HT-29 (cell line): Measurements from ENCODE around the gene SRGAP2C. TPM values are rescaled to one million over a fixed set of nuclear protein-coding genes. Genes with fewer than 3 reads are reported as not detected.
"Not testable (repeated sequence)": the region's sequence is repeated elsewhere in the genome, so short reads cannot be mapped to it uniquely, and the experiment has no call there.

ENCODE experiments used
- DNase-seq: peaks from one replicate; pipeline ENCODE4 v3.0.0-alpha.2; 2015; ENCODE audit warnings: low spot score
- total RNA-seq: library from RNA; depleted of rRNA; stranded (reverse); fragments of >200 nt; shearing (Covaris generic); gene quantifications from 2 replicates; pipeline ENCODE4 v1.2.3, GENCODE V29; 2014; rRNA removed

The SRGAP2C gene
- 2.3 and 4.7 TPM in 2 replicates for total RNA-seq

GRCh38 chr1:121184290-121185127 is at the start of gene SRGAP2C, which contains the start of gene FAM72B:
TSS of gene SRGAP2C (plus strand) at chr1:121184975. CDS start at chr1:121187447, 2,472 bp downstream.
TSS of gene FAM72B (minus strand) at chr1:121184340. CDS start at chr1:121183489, 851 bp downstream.
- peak; percentile 72 for DNase-seq

DNA sequence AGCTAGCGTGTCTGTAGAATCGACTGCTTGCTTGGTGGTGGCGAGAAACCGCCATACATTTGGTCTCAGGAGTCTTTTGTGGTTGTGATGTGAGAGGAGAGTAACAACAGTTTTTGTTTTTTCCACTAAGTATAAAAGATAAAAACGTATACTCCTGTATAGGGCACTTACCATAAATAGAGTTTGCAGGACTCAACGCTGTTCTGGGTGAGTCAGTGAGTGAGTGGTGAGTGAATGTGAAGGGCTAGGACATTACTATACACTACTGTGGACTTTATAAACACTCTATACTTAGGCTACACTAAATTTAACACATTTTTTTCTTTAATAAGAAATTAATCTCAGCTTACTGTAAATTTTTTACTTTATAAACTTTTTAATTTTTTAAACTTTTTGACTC is 44.4 kb upstream of the SRGAP2C start:
- not testable (repeated sequence) for DNase-seq

DNA sequence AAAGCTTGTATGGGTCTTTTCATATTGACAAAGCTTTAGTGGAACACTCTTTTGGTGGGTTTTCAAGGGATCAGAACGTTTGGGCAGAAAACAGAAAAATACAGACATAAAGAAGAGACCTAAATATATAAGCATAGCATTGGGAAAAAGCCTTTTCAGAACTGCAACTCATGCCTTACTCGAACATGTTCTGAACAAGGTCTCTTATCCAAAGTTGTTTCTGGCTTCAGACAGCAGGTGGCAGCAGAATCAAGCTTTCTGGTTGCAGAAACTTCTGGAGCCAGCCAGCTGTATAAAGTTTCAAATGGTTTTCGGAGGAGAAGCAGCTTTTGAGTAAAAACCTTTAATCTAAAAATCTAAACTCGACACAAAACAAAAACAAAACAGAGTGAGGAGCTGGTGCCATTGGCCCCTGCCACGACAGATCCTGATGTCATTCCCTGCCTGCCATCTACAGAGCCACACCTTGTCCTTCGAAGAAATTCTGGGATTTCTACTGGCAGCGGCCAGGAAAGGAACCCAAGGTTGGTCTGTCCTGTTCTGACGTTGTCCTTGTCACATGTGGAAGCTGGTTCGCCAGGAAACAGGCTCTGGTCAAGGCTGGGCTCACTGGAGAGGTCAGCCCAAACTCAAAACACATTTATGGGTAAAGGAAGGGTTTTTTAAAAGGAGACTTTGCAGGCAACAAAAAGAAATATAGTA is 36.1 kb upstream of the SRGAP2C start:
- not testable (repeated sequence) for DNase-seq

GRCh38 chr1:121151294-121151693 is 33.5 kb upstream of the SRGAP2C start:
- not testable (repeated sequence) for DNase-seq

- DNase-seq, result not testable (repeated sequence)
Observed at GRCh38 chr1:121152788-121153187, 32.0 kb upstream of the SRGAP2C start.

DNA sequence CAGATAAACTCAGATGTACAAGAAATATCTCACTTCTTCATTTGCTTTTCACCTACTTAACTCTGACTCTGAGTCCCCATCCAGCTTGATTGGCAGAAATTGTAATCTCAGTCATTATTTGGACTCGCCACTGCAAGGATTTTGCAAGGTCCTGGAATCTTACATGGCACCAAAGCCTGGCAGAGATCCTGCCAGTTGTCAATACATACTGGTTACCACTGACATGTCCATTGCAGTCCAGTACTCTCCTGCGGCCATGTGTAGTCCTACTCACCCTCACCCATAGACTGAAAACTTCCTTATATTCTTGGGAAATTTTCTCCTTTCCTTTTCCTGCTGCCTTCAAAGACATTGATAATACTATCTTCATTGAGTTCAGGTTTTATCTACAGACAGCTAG is 30.0 kb upstream of the SRGAP2C start:
- DNase-seq, result not testable (repeated sequence)

DNA sequence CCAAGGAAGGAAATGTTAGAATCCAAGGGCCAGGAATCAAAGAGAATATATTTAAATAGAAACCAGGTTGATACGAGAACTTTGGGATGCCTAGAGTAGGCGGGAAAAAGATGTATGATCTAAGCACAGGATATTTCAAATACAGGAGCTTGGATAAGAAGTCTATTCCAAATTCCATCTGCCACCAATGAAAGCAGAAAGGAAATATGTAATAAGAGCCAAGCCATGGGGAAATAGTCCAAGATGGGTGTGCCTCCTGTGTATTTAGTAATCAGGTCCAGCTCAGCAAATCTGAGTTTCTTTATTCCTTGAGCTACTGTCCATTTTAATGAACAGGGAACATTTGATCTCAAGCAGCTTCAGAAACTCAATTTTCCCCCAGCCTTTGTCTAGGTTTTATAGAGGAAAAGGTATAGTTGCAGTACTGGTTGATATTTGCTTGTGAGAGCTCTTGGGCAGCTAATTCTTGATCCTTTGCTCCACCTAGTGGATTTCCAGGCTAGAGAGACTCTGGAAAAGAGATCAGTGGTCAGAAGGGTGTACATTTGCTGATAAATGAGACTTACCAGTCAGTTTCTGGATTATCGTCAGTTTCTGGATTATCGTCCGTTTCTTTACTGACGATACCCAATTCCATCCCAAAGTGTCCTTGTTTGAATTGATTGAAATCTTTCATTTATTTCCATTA is 29.0 kb upstream of the SRGAP2C start:
- DNase-seq, result not testable (repeated sequence)

DNA sequence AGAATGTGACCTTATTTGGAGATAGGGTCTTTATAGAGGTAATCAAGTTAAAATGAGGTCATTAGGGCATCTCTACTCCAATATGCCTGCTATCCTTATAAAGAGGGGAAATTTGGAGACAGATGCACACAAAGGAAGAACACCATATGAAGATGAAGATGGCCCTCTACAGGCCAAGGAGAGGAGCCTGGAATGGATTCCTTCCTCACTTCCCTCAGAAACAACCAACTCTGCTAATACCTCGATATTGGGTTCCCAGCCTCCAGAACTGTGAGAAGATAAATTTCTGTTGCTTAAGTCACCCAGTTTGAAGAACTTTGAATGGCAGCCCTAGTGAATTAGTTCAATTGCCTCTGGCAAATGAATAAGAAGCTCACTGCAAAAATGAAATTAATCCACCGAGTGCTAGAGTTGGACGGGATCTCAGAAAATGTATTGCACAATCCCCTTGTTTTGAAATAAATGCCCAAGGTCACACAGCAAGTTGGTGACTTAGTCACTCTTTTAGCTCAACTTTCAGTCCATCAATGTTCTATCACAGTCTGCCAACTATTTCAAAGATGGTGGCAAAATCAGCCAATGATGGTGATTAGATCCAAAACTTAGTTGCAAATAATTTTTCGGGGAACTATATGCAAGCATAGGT is 27.7 kb upstream of the SRGAP2C start:
- DNase-seq, result not testable (repeated sequence)

DNA sequence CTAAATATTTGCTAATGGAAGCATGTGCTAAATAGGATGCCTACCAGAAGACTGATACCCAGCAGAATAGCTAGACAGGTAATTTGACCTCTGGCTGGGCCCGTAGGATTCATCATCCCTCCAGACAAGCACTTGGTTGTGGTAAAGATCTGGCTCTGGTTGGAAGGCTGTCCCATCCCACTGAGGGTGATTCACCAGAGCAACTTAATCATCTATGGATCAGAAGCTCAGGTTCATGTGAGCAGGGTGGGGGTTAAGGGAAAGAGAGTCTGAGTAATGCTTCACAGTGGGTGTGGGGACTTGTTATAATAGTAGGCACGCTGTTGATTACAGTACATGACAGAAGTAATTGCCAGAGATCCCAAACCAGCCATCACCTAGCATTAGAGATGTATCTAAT is 27.2 kb upstream of the SRGAP2C start:
- DNase-seq, result not testable (repeated sequence)

GRCh38 chr1:121160118-121160517 is 24.7 kb upstream of the SRGAP2C start:
- DNase-seq, result not testable (repeated sequence)

DNA sequence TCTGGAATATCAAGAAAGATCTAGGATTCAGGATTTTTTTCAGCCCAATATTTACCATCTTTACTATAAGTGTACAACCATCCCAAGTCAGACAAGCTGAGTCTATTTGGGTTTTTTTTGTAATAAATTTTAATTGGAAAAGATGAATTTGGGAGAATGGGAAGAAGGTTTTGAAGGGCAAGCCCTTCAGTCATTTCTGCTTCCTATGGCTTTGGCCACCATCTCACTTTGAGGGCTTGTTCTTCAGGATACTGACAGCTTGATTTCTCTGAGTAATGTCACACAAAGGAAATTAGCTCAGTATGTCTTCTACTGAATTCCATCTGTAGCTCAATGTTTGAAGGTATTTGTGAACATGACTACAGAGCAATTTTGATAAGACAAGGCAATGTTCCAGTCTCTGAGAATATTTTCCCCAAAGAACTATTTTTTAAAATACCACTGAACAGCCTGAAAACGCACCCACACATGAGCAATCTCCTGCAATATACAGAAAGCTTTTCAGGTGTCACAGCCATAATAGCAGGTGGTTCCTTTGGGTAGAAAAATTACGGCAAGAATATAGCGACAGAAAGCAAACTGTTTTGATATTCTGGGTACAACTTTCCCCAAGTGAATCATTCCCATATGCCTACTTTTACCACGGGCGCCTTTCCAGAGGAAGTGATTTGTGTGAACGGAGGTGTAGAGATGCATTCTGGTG is 23.4 kb upstream of the SRGAP2C start:
- not testable (repeated sequence) for DNase-seq

- DNase-seq, result not testable (repeated sequence)
Observed at GRCh38 chr1:121163850-121164757, 20.7 kb upstream of the SRGAP2C start.

GRCh38 chr1:121165296-121165695 is 19.5 kb upstream of the SRGAP2C start:
- not testable (repeated sequence) for DNase-seq

DNA sequence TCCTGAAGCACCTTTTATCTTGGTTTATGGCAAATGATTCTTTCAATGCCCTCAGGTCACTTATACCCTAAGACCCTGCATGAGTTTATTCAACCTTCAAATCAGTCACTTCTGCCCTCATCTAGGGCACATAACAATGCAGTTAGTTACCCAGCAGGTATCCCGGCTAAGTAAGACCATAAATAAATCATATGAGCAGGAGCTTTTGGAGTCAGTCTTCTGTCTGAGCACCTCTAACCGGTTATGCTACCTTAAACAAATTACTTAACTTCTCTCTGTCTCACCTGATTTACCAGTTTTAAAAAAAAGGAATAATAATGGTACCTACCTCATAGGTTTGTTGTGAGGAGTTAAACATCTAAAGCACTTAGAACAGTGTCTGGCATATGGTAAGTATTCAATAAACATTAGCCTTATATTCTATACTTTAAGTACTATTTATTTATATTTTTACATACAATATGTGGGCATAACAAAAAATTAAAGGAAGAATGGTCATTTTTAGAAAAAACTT is 17.5 kb upstream of the SRGAP2C start:
- not testable (repeated sequence) for DNase-seq

- DNase-seq, result not testable (repeated sequence)
Observed at GRCh38 chr1:121168152-121168668, 16.6 kb upstream of the SRGAP2C start.

- not testable (repeated sequence) for DNase-seq
Observed at GRCh38 chr1:121176649-121177048, 8.1 kb upstream of the SRGAP2C start.

DNA sequence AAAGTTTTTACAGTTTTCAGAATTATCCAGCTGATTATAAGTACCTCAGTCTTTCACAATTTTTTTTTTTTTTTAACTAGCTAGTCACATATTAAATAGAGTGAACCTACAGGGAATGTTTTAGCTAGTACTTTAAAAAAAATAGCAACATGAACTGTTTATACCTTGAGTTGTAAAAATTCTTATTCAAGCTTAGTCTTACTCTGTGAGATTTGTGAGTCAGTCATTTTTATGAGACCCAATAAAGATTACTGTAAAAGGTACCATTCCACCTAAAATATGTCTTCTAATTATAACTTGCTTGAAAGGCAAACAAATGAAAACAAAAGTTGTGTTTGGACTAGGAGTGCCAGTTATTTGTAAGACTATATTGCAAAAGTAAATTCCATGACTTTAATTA is 6.6 kb upstream of the SRGAP2C start:
- not testable (repeated sequence) for DNase-seq

DNA sequence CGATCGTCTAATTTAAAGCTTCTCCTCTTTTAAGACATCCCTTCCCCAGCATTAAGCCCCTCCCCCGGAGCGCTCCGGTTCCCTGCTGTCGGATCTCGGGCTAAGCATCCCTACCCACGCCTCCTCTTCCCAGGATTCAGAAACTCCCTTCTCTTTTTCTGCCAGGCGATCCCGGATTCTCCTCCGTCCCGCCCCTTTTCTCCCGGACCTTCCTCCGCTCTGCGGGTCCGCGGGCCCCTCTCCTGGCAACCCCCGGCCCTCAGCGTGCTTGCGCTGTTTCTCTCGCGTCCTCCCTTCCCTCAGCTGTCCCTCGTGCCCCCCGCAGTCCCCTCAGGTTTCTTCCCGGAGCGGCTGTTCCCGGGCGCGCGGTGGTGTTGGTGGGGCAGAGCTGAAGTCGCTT is 908 bp upstream of the SRGAP2C start:
- DNase-seq, result not testable (repeated sequence)

DNA sequence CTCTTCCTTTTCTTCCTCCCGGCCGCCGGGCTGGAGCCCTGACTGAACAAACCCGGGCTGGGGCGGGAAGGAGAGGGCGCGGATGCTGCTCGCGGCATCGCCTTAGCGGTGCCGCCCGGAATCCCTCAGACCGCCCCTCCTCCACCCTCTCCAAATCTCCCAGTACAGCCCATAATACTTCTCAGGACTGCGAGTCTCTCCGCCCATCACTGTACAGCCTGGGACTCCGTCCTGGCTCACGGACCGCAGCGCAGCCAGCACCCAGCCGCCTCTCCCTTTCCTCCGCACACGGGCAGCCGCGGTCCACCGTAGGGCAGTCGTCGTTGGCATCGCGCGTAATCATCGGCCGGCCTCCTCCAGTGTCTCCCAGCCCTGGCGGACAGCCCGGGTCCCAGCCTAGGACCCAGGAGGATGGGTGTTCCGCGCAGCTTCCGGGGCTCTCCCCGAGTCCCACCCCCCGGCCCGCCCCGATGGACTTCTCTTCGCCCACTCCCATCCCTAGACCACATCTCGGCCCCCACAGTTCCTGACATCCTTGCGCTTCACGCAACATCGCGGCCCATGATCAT is 449 bp downstream of the SRGAP2C start:
- DNase-seq, result not testable (repeated sequence)
